Stimulated activated CD4-positive, alpha-beta T cell treated with anti-CD3 and anti-CD28 coated beads, Interleukin-4, amount 100 ng/mL, for 24 hours (primary cell): ENCODE data around the gene KCNJ5.

Experiments
- DNase-seq: peaks from one replicate; pipeline ENCODE4 v3.0.0-alpha.2; 2020

Gene KCNJ5

DNA sequence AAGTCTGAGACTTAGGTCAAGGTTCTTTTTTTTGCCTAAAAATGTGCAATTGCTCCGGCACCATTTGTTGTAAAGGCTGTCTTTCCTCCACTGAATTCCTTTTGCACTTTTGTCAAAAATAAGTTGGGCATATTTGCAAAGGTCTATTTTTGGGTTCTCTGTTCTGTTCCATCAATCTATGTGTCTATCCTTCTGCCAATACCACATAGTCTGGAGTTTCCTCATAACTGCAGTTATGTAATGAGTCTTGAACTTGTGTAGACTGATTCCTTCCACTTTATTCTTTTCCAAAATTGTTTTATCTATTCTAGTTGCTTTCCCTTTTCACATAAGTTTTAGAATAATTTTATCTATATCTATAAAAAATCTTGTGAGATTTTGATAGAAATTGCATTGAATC, 6.7 kb downstream of the KCNJ5 start:
- DNase-seq, result no peak

GRCh38 chr11:128898580-128899344, 7.6 kb downstream of the KCNJ5 start:
- no peak for DNase-seq

GRCh38 chr11:128900468-128900867, 9.3 kb downstream of the KCNJ5 start:
- no peak for DNase-seq

GRCh38 chr11:128901653-128902514, 10.7 kb downstream of the KCNJ5 start:
- no peak for DNase-seq

DNA sequence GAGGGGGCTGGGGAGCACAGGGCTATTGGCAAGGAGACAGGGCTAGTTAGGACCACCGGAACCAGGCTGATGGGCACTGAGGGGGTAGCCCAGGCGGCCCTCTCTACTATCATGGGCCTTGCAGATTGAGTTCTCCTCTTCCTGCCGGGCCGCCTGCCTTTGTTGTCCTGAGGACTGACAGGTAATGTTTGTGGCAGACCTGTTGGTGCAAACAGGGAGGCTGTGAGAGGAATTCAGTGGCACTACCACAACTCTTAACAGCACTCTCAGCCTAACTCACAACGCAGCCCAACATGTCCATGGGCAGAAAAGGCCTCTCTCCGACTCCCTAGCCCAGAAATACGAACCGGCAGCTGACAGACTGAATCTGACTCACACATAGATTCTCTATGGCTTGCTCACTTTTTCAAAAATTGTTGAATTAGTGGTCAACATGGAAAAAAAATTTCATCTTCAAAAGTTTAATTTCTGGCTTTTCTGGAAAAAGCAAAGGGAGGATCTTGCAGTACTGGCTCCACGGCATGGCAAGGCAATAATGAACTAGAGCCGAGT, 11.4 kb downstream of the KCNJ5 start:
- DNase-seq, result no peak

GRCh38 chr11:128903248-128904061, 12.3 kb downstream of the KCNJ5 start:
- no peak for DNase-seq

DNA sequence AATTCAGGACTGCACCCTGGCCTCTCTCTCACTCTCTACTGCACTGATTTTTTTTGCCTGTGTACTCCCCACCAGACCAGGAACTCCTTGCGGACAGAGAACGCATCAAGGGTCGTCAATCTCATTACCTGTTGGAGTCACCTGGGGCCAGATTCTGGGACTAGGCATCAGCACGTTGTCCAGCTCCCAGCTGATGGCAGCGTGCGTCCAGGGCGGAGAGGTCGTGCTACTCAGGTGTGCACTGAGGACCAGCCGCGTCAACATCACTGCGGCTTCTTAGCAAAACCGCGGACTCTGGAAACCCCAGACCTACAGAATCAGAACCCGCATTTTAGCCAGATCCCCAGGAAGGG, 13.1 kb downstream of the KCNJ5 start:
- DNase-seq, result no peak

GRCh38 chr11:128904656-128905344, 13.6 kb downstream of the KCNJ5 start:
- DNase-seq, result no peak

DNA sequence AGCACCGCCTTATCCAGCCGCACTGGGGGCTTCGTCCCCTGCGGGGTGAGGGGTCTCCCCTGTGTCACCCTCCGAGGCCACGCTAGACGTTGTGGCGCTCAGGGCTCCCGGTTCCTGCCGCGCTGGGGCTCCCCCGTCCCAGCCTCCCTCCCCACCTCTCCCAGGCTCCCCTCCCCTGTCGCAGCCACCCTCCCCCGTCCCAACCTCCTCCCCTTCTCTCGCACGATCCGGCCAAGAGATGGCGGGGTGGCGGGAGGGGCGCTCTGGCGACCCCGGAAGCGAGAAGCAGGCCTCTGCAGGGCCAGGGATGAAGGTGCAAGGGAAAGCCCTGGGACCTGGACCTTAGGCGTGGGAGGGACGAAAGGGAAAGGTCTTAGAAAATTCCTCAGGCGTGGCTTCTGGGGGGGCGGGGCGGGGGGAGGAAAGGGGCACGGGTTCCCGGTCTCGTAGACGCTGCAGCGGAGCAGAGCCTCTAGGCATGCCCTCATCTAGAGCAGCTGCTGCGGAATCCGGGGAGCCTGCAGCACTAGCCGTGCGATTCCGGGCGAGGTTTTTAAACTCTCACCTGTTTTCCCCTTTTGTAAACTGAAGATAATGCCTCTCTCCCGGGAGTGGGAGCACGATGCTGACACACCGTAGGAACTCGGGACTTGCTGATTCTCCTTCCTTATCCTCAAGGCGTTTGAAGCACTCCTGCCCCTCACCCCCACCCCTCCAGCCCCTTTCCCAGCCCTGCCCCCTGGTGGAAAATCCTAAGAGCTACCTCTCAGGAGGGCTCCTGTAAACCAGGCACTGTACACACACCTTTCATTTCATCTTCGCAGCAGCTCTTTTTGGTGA, 14.4 kb downstream of the KCNJ5 start:
- DNase-seq, result peak; percentile 38

DNA sequence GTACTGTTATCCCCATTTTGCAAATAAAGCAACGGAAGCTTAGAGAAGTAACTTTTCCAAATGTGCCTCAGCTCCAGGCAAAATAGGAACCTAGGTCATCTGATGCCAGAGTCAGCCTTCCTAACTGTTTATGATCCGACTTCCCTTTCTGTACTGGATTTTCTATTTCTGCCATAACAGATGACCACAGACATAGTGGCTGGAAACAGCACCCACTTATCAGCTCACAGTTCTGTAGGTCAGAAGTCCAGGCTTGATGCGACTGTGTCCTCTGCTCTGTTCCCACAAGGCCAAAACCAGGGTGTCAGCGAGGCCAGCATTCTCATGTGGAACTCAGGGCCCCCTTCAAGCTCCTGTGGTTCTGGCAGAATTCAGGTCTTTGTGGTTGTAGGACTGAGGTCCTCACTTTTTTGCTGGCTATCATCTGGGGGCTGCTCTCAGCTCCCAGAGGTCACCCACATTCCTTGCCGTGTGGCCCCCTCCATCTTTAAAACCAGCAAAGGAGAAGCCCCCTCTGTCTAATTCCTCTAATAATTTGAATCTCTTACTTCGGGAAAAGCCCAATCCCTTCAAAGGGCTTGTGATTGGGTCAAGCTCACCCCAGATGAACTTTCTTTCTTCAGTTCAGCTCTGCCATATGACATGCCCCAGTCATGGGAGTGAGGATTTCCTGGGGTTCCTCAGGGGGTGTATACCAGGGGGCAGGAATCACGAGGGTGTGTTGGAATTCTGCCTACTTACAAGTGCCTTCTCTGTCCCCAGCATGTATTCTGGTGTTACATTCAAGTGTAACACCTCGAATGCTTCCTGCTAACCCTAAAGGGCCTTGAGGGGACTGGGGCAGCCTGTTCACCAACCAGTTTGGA, 15.3 kb downstream of the KCNJ5 start:
- DNase-seq, result no peak

DNA sequence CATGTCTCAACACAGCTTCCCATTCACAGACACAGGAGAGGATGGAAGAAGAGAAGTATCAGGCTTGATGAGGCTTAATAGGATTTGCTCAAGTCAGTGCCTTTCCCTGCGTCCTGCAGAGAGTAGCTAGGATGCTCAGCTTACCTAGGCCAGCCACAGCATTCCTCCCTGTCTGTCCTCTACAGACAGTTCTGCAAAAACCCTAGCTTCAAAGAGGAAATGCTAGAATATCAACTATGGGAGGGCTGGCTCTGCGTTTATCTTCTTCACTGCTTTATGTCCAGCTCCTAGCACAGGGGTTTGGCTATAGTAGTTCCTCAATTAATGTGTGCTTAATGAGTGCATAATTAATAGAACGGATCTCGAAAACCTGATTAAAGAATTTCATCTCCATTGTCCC, 16.4 kb downstream of the KCNJ5 start:
- DNase-seq, result no peak

- DNase-seq, result no peak
Measured at GRCh38 chr11:128908391-128909246, 17.5 kb downstream of the KCNJ5 start.

DNA sequence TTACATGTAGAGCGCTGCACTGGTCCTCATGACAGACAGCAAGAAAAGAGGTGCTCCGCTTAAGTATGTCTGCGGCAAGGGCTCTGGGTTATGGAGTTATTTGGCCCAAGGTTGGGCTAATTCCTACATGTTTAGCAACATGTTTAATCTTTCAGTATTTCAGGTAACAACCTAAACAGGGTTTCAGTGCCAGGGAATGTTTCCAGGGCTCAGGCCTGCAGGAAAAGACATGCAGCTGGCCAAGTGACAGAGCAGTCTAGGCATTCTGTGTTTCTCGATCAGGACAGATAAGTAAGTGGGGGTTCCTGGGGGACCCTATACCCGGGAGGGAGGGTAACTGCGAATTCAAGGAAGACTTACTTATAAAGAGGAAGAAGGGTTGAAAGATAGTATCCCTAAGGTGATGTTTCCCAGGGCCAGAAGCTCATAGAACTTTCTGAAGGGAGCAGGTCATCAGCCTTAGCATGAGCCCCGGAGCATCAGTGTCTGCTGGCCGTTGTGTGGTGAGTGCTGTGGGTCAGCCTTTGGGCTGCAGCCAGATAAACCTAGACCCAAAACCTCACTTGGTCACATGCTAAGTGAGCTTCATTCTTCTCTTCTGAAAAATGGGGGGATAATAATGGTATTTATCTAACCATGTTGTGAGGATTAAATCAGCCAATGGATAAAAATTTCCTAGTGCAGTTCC, 18.4 kb downstream of the KCNJ5 start:
- DNase-seq, result no peak

DNA sequence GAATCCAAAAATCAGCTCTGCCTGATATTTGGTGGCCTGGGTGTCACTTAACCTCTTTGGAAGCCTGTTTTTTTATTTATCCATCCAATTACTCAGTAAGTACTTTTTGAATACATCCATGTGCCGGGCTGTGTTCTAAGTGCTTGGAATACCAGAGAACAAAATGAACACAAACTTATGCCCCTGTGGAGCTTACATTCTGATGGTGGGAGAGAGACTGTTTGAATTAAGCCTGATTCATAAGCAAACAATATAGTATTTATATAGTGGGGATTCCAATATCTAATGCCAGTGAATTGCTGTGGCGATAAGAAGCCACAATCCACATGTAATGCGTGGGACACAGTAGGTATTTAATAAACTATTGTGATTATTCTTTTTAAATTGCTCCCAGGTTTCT, 19.4 kb downstream of the KCNJ5 start:
- DNase-seq, result no peak

DNA sequence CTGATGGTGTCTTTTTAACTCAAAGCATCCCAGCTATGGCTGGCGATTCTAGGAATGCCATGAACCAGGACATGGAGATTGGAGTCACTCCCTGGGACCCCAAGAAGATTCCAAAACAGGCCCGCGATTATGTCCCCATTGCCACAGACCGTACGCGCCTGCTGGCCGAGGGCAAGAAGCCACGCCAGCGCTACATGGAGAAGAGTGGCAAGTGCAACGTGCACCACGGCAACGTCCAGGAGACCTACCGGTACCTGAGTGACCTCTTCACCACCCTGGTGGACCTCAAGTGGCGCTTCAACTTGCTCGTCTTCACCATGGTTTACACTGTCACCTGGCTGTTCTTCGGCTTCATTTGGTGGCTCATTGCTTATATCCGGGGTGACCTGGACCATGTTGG, 20.1 kb downstream of the KCNJ5 start:
- DNase-seq, result no peak

DNA sequence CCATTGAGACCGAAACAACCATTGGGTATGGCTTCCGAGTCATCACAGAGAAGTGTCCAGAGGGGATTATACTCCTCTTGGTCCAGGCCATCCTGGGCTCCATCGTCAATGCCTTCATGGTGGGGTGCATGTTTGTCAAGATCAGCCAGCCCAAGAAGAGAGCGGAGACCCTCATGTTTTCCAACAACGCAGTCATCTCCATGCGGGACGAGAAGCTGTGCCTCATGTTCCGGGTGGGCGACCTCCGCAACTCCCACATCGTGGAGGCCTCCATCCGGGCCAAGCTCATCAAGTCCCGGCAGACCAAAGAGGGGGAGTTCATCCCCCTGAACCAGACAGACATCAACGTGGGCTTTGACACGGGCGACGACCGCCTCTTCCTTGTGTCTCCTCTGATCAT, 20.5 kb downstream of the KCNJ5 start:
- no peak for DNase-seq

DNA sequence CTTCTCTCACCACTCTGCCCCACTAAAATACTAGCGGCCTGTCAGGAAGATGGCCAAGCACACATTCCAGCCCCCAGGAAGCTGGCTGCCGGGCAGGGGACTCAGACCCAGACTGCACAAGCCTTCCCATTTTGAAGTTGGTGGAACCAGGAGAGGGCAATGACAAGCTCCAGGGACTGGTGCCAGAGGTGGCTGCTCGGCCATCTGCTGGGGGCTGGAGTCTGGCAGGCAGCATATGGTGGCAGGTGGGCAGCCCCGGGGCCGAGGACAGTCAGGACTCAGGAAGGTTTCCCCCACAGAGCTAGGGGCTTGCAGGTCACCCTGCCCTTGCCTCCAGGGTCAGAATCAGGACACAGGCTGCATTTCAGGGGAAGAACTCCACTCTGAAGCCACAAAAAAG, 22.6 kb downstream of the KCNJ5 start:
- DNase-seq, result no peak

GRCh38 chr11:128914216-128915148, 23.3 kb downstream of the KCNJ5 start:
- DNase-seq, result no peak
